Esophagus squamous epithelium (tissue), 5 donors: ENCODE data around the gene SLC34A1. TPM values are rescaled to one million over a fixed set of nuclear protein-coding genes. Genes with fewer than 3 reads are reported as not detected.
A peak's percentile ranks its signal among the peaks of the same experiment; 100 is the strongest.
"Not testable (repeated sequence)": the region's sequence is repeated elsewhere in the genome, so short reads cannot be mapped to it uniquely, and the experiment has no call there.

Experiments
- DNase-seq: peaks from one replicate; lab custom pipeline; 2025; lab: John Stamatoyannopoulos, UW
- H3K27ac ChIP-seq, 4 donors: fragments of 200-600 bp; sonication (generic); one replicate each; pipeline ENCODE4 v1.5.1; 2016 to 2019; ENCODE audit warnings: mild to moderate bottlenecking in 1 of 4
- H3K27me3 ChIP-seq, 4 donors: fragments of 200-600 bp; sonication (generic); 1 replicate in 3 of 4; 2 replicates in 1 of 4; pipeline versions ENCODE4 v1.5.1 to v1.6.0; 2017 to 2021; ENCODE audit warnings: antibody characterized with exemption in 1 of 4
- H3K36me3 ChIP-seq, 3 donors: fragments of 200-600 bp; sonication (generic); one replicate each; pipeline ENCODE4 v1.5.1; 2016 to 2019
- H3K4me1 ChIP-seq, 3 donors: fragments of 200-600 bp; sonication (generic); one replicate each; pipeline ENCODE4 v1.5.1; 2017 to 2019
- H3K4me3 ChIP-seq, 4 donors: fragments of 200-600 bp; sonication (generic); 1 replicate in 3 of 4; 2 replicates in 1 of 4; pipeline ENCODE4 v1.5.1; 2016 to 2019; ENCODE audit warnings: mild to moderate bottlenecking in 2 of 4, moderate library complexity in 1 of 4
- H3K9me3 ChIP-seq, 3 donors: fragments of 200-600 bp; sonication (generic); one replicate each; pipeline ENCODE4 v1.5.1; 2016 to 2019
- CTCF ChIP-seq, 6 experiments: fragments of 450-650 bp in 4 of 6; fragments of 200-600 bp in 2 of 6; sonication (generic) in 2 of 6; IDR thresholded peaks; one replicate each; pipeline ENCODE4 v1.5.1; 2016 to 2019; ENCODE audit warnings: antibody characterized with exemption in 6 of 6, mild to moderate bottlenecking in 4 of 6, moderate library complexity in 4 of 6
- POLR2A ChIP-seq, 4 donors: fragments of 450-650 bp; IDR thresholded peaks; one replicate each; pipeline ENCODE4 v1.6.1; 2017; ENCODE audit warnings: antibody characterized with exemption in 4 of 4, mild to moderate bottlenecking in 4 of 4, moderate library complexity in 3 of 4
- WGBS, 2 donors: methylation state at CpG; one replicate each; pipeline ENCODE4 v1.1.5; 2018; 5-methylcytosine and 5-hydroxymethylcytosine counted together
- intact Hi-C: fragments of 100-400 bp; cut with DNase I; formaldehyde crosslinking; loops from one replicate; pipeline ENCODE4 v1.15.0; 2022
- total RNA-seq, 4 donors: library from RNA; depleted of rRNA; stranded (reverse); fragments of >200 nt; gene quantifications; one replicate each; pipeline ENCODE4 v1.1.0, GENCODE V29; 2016
- donor health status: DM: yes; HTN: yes; CAD: no.

The SLC34A1 gene
- total RNA-seq, 4 donors from 2014 or later, result 0.15 to 0.47 (median 0.25) TPM

GRCh38 chr5:177336603-177337494 is 47.4 kb upstream of the SLC34A1 start:
- no peak for DNase-seq
- peaks cover 0 to 20% (median 0%) of the 10 kb centered on the region in 3 donors for H3K4me1 ChIP-seq
- H3K36me3 ChIP-seq, result peaks cover 47 to 99% (median 64%) of the 10 kb centered on the region in 3 donors
- TF ChIP-seq POLR2A (IDR thresholded peaks at IDR 0.05) (no peak), CTCF (IDR thresholded peaks at IDR 0.05) (no peak)
- 87 to 88% methylated on average over 18 to 20 of the region's 36 CpGs for WGBS, 2 donors
- intact Hi-C loops, result no loop called here
- no peak overlapping the region for H3K27ac ChIP-seq
- no peak overlapping the region for H3K4me3 ChIP-seq
- H3K27me3 ChIP-seq, result no peaks in the 10 kb centered on the region
- no peaks in the 10 kb centered on the region for H3K9me3 ChIP-seq

GRCh38 chr5:177338251-177339106 is 45.8 kb upstream of the SLC34A1 start:
- DNase-seq, result no peak
- H3K4me1 ChIP-seq, result peaks cover 0 to 20% (median 0%) of the 10 kb centered on the region in 3 donors
- intact Hi-C loops, result no loop called here
- peaks cover 46 to 99% (median 48%) of the 10 kb centered on the region in 3 donors for H3K36me3 ChIP-seq
- 82 to 95% methylated on average over 11 to 17 of the region's 22 CpGs for WGBS, 2 donors
- H3K4me3 ChIP-seq, result no peak overlapping the region
- no peak for TF ChIP-seq POLR2A (IDR thresholded peaks at IDR 0.05)
- no peak overlapping the region for H3K27ac ChIP-seq
- no peaks in the 10 kb centered on the region for H3K27me3 ChIP-seq
- no peaks in the 10 kb centered on the region for H3K9me3 ChIP-seq

GRCh38 chr5:177339107-177339638 is 45.1 kb upstream of the SLC34A1 start:
- intact Hi-C loops, result no loop called here

GRCh38 chr5:177343000-177343399 is 41.2 kb upstream of the SLC34A1 start:
- H3K27me3 ChIP-seq, H3K27ac ChIP-seq, H3K4me3 ChIP-seq, H3K9me3 ChIP-seq, DNase-seq, intact Hi-C loops: not testable (repeated sequence)
- Histone ChIP-seq H3K4me1 (peaks cover 10 to 57% (median 13%) of the 10 kb centered on the region in 3 donors), H3K36me3 (peaks cover 3 to 99% (median 5%) of the 10 kb centered on the region in 3 donors)
- 88 to 92% methylated on average over 14 of the region's 14 CpGs for WGBS, 2 donors

More at GRCh38 chr5:177339107-177339638, 45.1 kb upstream of the SLC34A1 start:
- Histone ChIP-seq H3K4me1 (peaks cover 0 to 25% (median 0%) of the 10 kb centered on the region in 3 donors), H3K9me3 (no peaks in the 10 kb centered on the region), H3K27me3 (no peaks in the 10 kb centered on the region), H3K27ac (peak overlapping the region in 1 of 4 donors; percentile 16), H3K4me3 (no peak overlapping the region), H3K36me3 (peaks cover 39 to 99% (median 42%) of the 10 kb centered on the region in 3 donors)
- DNase-seq, result no peak
- 81 to 98% methylated on average over 4 to 6 of the region's 11 CpGs for WGBS, 2 donors
- TF ChIP-seq POLR2A (IDR thresholded peaks at IDR 0.05), result no peak
- TF ChIP-seq CTCF (IDR thresholded peaks at IDR 0.05), result no peak

- no peak for DNase-seq
- H3K27me3 ChIP-seq, result no peaks in the 10 kb centered on the region
- WGBS, 2 donors, result 89 to 93% methylated on average over 6 of the region's 6 CpGs
- H3K9me3 ChIP-seq, result no peaks in the 10 kb centered on the region
- peaks cover 0 to 96% (median 0%) of the 10 kb centered on the region in 3 donors for H3K36me3 ChIP-seq
- H3K4me1 ChIP-seq, result peaks cover 11 to 64% (median 13%) of the 10 kb centered on the region in 3 donors
- TF ChIP-seq POLR2A (IDR thresholded peaks at IDR 0.05), result no peak
- no peak for TF ChIP-seq CTCF (IDR thresholded peaks at IDR 0.05)
- intact Hi-C loops, result no loop called here
- H3K4me3 ChIP-seq, result no peak overlapping the region
- no peak overlapping the region for H3K27ac ChIP-seq
Observed at GRCh38 chr5:177343777-177344176, 40.5 kb upstream of the SLC34A1 start.
